HUDEP-2 (cell line): ENCODE measurements around the gene ACAT2.
"Not testable (repeated sequence)": the region's sequence is repeated elsewhere in the genome, so short reads cannot be mapped to it uniquely, and the experiment has no call there.

Experiments
- DNase-seq, 76 experiments: peaks; one replicate each; lab custom pipeline; 2025; ENCODE audit not compliant: unreplicated experiment in 76 of 76; lab: John Stamatoyannopoulos, UW

ACAT2 gene

DNA sequence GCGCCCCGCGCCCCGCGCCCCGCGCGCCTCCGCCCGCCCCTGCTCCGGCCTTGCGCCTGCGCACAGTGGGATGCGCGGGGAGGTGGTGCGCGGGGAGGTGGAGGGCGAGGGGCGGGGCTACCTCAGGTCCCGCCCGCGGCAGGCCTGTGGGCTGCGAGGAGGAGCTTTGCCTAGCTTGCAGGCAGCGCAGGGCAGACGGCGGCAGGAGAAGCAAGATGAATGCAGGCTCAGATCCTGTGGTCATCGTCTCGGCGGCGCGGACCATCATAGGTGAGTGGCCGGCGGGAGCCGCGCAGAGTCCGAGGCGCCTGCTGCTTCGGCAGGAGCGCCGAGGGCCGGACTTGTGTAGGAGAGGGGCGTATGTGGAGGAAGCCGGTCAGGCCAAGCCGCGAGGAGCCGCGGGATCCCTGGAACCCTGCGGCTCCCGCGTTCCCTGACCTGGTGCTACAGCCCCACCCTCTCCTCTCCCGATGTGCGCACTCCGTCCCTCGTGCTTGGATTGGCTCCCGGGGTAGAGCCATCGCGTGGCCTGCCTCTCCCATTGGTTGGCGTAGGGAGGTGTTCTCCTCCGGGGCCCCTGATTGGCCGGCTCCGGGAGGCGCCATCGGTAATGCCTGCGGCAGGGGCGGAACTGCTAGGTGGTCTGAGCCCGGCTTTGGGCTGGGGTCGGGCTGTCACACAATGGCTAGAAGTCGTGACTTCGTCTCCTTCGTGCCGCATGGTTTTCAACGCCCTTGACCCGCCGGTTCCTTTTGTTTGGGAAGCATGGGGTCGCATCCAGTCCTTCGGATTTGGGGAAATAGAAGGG, at the start of gene ACAT2:
Gene ACAT2, plus strand, starts transcription at position 173 of the 808 bp plus-strand sequence. Its CDS starts 43 bp downstream, at position 216.
- peak; percentile 75 to 98 (median 96) for DNase-seq

DNA sequence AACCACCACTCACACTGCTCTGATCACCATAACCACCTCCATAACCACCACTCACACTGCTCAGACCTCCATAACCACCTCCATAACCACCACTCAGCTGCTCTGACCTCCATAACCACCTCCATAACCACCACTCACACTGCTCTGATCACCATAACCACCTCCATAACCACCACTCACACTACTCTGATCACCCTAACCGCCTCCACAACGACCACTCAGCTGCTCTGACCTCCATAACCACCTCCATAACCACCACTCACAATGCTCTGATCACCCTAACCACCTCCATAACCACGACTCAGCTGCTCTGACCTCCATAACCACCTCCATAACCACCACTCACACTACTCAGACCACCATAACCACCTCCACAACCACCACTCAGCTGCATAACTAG, 49.5 kb upstream of the ACAT2 start:
- not testable (repeated sequence) for DNase-seq

DNA sequence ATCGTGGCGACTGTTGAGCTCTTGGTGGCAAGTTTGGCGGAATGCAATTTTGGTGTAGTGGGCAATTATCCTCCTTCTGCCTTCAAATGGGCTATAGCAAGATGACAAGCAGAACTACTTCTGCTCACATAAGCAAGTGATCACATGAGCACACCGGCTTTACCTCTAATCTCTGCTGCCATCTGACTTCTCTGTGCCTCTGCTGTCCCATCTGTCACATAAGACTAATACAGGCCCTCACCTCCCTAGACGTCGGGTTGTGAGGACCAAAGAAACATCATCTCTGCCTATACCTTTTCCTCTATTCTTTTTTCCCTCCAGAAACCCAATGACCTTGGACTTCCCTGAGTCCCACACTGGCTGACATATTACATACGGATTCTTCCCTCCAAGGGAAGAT, 47.9 kb upstream of the ACAT2 start:
- no peak for DNase-seq

DNA sequence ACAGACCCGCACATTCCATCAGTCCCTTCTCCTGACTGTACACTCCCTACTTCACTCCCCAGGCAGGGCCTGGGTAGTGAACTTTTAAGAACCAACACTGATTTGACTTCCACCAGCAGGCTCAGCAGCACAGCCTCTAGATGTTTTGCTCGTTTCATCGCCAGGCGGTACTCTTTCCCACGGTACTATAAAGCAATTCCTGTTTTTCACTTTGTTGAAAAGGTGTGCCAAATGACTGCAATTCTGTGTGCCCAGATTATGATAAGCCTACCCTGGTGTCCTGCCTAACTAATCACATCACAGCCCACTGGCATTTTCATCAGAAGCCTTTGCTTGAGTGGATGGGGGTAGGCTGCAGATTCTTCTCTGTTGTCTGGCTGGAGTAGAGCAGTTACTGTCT, 47.4 kb upstream of the ACAT2 start:
- no peak for DNase-seq

DNA sequence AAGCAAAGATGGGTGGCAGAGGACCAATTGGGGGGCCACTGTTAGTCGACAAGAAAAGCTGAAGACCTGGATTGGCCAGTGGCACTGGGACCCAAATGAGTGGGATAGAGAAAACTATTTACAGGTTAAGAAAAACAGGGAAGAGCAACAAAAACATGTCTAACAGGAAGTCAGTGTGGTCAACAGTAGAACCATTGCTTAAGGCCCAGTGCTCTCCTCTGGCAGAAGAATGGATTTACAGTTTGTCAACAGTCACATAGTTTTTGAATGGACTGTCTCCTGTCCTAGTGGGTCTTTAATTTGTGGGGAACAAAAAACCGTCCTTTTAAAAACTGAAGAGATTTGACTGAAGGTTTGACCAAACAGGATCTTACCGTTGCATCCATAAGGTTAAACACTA, 46.7 kb upstream of the ACAT2 start:
- no peak for DNase-seq

DNA sequence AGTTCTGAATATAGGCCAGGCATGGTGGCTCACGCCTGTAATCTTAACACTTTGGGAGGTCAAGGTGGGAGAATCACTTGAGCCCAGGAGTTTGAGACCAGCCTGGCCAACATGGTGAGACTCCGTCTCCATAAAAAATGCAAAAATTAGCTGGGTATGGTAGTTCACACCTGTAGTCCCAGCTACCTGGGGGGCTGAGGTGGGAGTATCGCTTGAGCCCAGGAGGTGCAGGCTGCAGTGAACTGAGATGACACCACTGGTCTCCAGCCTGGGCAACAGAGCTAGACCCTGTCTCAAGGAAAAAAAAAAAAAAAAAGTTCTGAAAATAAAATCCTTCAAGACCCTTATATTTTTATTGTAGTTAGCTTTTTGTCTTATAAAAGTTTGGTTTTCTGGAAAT, 46.2 kb upstream of the ACAT2 start:
- no peak for DNase-seq

DNA sequence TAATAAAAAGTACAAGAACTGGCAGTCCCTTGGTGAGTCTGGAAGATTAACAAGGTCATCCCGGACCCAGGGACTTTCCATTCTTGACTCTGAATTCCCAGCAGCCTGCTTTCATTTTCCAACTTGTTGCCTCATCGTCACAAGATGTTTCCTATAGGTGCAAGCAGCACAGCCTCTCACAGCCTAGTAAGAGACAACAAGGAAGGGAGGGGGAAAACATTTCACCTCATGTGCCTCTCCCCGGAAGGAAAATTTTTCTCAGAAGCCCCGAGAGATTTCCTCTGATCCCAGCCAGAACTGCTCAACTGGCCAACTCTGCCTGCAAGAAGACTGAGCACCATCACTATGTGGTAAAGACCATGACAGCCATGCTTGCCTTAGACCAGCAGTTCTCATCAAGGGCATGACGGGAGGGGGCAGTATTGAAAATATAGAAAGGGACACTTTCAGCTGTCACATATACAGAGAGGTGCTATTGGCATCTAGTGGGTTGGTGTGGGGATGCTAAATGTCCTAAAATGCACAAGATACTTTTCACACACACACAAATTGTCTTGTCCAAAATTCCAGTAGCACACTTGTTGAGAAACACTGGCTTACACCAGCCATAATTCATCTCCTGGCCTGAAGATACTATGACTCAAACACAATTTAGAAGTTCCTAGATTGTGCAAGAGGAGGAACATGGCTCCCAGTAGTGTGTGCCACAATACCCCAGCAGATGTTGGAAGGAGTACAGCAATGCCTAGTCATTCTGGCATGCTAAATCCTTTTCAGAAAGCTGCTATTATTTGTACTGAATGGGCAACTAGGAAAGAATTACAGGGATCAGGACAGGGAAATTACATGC, 45.4 kb upstream of the ACAT2 start:
- no peak for DNase-seq

DNA sequence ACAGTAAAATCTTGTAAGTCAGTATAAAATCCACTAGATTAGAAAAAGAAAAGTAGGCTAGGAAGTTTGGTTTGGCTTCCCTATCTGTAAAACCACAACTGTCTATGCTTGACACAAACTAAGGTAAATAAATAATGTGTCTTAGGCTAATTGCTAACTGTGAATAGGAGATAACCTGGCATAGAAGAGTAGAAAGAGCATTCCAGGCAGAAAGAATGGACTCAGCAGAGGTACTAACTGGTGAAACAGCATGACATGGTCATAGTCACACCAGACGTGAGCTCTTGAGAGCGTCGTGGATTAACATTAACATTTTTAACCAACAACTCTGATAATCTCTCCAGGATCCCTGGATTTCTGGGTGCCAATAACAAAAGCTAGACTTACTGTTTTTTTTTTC, 43.2 kb upstream of the ACAT2 start:
- DNase-seq = no peak

DNA sequence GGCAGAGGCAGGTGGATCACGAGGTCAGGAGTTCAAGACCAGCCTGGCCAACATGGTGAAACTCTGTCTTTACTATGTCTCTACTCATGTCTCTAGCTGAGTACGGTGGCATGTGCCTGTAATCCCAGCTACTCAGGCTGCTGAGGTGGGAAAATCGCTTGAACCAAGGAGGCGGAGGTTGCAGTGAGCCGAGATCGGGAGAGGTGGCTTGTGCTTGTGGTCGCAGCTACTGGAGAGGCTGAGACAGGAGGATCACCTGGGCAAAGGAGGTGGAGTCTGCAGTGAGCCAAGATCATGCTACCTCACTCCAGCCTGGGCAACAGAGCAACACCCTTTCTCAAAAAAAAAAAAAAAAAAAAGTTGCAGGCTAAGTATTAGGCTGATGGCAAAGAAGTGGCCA, 42.6 kb upstream of the ACAT2 start:
- no peak for DNase-seq

DNA sequence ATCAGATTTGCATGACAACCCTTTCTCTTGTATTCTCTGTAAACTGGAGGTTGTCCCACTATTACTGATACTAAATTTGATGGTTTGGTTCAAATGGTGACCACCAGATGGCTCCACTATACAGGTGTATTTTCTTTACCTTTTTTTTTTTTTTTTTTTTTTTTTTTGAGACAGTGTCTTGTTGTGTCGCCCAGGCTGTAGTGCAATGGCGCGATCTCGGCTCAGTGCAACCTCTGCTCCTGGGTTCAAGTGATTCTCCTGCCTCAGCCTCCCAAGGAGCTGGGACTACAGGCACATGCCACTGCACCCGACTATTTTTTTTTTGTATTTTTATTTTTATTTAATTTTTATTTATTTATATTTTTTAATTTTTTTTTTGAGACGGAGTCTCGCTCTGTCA, 41.1 kb upstream of the ACAT2 start:
- DNase-seq = peak in 18 of 76 experiments; percentile 3 to 54 (median 26)

DNA sequence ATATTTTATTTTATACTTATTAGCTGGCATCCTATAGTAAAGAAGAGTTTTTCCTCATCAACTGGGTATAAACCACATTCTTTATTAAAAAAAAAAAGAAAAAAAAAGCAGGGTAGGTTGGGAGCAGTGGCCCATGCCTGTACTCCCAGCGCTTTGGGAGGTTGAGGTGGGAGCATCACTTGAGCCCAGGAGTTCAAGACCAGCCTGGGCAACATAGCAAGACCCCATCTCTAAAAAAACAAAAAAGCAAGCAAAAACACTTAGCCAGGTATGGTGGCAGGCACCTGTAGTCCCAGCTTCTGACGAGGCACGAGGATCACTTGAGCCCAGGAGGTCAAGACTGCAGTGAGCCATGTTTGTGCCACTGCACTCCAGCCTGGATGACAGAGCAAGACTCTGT, 39.9 kb upstream of the ACAT2 start:
- not testable (repeated sequence) for DNase-seq

DNA sequence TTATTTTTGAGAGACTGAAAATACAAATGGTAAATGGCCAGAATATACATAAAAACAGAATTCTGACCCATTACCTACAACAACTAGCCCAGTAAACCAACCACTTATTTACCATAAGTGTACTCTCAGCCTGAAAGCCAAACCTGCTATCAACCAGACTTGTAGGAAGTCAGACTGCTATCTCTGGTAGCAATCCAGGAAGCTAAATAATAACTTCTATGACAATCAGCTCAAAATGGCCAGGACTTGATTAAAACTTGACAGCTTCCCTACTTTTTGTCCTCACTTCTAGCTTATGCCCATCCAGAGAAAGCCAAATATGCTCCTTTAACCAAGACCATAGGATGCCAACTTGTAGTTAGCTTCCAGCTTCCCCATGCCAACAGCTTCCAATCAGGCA, 39.2 kb upstream of the ACAT2 start:
- DNase-seq = no peak

DNA sequence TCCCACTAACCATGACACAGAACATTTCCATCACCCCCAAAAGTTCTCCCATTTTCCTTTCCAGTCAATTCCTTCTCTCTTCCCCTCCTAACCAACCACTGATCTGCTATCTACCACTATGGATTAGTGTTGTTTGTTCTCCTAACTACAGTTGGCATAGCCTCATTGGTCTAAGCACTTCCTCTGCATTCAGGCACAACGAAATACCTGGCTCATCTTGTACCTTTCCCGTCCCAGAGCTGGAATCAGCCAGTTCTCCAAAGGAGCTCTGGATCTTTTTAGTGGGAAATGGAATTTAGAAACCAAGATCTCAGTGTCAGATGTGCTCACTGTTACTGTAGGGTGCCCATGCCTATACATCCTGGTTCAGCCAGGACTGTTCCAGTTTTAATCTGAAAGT, 38.6 kb upstream of the ACAT2 start:
- DNase-seq = no peak

DNA sequence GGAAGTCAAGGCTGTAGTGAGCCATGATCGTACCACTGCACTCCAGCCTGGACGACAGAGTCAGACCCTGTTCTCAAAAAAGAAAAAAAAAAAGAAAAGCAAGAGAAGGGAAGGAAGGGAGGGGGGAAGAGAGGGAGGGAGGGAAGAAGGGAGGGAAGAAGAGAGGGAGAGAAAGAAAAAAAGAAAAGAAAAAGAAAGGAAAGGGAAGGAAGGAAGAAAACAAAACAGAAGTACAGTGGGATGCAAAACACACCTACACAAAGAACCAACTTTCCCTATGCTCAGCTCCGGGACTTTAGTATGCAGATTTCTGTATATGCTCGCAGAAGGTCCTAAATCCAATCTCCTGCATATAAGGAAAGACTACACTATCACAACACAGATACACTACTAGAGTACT, 37.1 kb upstream of the ACAT2 start:
- no peak for DNase-seq

DNA sequence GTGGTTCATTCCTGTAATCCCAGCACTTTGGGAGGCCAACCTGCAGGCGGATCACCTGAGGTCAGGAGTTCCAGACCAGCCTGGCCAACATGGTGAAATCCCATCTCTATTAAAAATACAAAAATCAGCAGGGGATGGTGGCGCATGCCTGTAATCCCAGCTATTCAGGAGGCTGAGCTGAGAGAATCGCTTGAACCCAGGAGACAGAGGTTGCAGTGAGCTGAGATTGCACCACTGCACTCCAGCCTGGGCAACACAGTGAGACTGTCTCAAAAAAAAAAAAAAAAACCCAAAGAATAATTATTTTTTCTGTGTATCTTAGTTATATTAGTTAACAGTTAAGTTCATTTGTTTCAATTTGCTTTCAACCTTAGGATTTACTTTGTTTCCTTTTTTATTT, 36.6 kb upstream of the ACAT2 start:
- DNase-seq = not testable (repeated sequence)

DNA sequence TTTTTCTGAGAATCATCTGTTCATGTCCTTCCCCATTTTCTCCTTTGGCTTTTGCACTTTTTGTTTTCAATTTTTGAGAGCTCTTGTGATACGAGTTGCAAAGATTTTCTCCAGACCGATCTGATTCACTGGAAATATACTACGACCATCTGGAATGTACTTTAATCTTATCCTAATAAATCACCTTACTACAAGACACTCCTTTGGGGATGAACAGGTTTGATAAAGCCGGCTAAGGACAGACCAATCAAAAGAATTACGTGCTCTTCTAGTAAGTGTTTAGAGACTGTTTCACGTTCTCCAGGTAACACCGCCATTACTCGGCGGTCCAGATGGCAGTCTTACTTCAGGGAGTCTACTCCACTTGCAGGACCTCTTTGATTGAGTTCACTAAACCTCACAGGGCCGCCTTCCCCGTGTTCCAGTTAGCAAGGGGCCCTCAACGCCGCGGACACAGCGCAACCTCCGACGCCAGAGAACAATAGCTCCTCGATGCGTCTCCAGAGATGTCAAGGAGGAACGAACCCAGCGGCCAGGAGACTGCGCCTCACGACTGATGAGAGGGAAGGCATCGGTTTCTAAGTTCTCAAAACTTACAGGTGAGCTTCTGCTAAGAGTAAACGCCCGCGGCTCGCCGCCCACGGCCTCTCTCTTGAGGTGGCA, 35.5 kb upstream of the ACAT2 start:
- peak in 10 of 76 experiments; percentile 42 to 73 (median 60) for DNase-seq

DNA sequence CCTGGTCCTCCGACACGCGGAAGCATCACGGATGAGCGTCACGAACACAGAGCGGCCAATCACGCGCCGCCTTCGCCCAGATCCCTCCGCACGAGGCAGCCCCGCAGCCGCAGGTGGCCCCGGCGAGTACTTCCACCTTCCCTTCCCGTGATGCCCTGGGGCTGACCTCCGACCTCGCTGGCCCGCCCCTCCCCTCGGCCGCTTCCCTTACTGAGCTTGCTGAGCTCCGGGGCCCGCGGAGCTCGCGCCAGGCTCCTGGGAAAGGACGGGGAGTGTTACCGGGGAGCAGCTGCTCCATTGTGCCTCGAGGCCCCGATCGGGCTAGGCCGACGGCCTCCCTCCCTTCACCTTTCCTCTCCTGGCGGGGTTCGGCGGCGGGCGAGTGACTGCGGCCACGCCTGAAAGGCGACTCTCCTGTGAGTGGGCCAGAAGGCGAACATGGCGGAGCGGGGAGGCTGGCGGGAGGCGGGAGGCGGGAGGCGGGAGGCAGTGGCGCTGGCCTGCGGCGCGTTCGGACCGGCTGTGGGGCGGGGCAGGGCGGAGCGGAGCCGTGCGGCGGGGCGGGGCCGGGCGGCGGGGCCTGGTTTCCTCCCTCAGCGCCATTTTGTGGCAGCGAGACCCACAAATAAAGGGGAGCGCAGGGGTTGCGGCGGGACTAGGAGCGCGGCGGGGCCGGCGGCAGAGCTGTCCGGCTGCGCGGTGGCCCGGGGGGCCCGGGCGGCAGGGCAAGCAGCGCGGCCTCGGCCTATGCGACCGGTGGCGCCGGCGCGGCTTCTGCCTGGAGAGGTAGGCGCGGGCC, 34.7 kb upstream of the ACAT2 start, which contains the start of gene WTAP:
Gene WTAP, plus strand, starts transcription at position 589 of the 799 bp plus-strand sequence. CDS start 8,760 bp downstream, outside the sequence.
- DNase-seq = peak; percentile 74 to 99 (median 97)

DNA sequence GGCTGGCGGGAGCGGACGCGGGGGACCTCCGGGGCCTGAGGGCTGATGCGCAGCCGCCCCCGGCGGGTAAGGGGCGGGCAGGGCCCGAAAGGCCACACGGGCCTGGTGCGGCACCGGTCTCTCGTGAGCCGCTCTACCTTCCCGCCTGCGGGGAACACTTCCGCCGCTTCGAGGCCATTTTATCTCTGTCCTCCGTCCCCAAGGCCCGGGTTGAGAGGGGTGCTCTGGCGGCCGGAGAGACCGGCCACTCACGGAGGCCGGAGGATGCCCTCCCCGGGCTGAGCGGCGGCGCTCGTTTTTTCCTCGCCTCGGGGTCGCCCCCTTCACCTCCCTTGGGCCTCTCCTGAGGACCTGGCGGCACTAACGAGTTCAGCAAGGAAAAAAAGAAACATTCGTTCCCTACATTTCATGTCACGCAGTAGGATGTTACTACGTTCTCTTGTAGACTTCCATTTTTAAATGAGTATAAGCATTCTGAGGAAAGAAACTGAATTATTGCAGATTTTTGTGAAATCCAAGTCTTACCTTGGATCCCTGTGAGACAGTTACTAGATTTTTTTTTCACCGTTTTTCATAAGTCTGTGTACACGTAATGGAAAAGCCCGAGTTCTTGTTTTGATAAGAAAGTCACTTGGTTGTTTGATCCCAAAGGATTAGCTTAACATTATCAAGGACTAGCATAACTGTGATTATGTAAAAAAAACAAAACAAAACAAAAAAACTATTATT, 34.0 kb upstream of the ACAT2 start:
- DNase-seq = peak in 22 of 76 experiments; percentile 20 to 80 (median 54)

DNA sequence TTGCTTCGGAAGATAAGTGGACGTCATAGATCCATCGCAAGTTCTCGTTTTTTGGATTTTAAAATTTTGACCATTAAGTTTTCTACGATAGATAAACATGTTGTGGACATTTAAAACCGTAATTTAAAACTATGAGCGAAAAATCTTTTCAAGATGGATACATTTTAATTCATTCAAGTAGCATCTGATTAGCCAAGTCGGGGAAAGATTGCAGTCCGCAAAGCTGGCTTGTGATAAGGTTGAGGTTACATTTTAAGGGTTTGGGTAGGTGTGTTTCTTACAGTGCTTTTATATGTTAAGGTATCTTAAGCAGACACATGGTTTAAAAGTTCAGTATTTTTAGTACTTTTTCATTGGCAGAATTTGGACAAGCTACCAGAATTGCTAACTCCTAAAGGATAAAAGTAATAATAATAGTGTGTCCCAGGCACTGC, 33.3 kb upstream of the ACAT2 start:
- DNase-seq = peak in 15 of 76 experiments; percentile 6 to 45 (median 20)
